ENCODE data around the gene AP5Z1. TPM values are rescaled to one million over a fixed set of nuclear protein-coding genes. Genes with fewer than 3 reads are reported as not detected.
A peak's percentile ranks its signal among the peaks of the same experiment; 100 is the strongest.
"Not testable (repeated sequence)": the region's sequence is repeated elsewhere in the genome, so short reads cannot be mapped to it uniquely, and the experiment has no call there.

AP5Z1 gene
- total RNA-seq, 1 donor from 2014 or later: 21.4 TPM

GRCh38 chr7:4802577-4802976 is 27.2 kb downstream of the AP5Z1 start:
- DNase-seq (ENCODE audit: low spot score): not testable (repeated sequence)

GRCh38 chr7:4803397-4804241 is 28.2 kb downstream of the AP5Z1 start:
- no peak for DNase-seq (ENCODE audit: low spot score)

- DNase-seq (ENCODE audit: low spot score): no peak
These were observed 29.9 kb downstream of the AP5Z1 start for GRCh38 chr7:4805110-4805983.

GRCh38 chr7:4805984-4806300 is 30.5 kb downstream of the AP5Z1 start:
- no peak for DNase-seq (ENCODE audit: low spot score)

GRCh38 chr7:4806983-4807597 is 31.7 kb downstream of the AP5Z1 start:
- no peak for DNase-seq (ENCODE audit: low spot score)

GRCh38 chr7:4807598-4808016 is 32.2 kb downstream of the AP5Z1 start:
- no peak for DNase-seq (ENCODE audit: low spot score)

GRCh38 chr7:4808026-4808425 is 32.6 kb downstream of the AP5Z1 start:
- peak; percentile 39 for DNase-seq (ENCODE audit: low spot score)

- no peak for DNase-seq (ENCODE audit: low spot score)
These were observed 33.1 kb downstream of the AP5Z1 start for GRCh38 chr7:4808565-4808964.

- no peak for DNase-seq (ENCODE audit: low spot score)
These were observed 33.7 kb downstream of the AP5Z1 start for GRCh38 chr7:4809091-4809591.

- no peak for DNase-seq (ENCODE audit: low spot score)
These were observed 34.2 kb downstream of the AP5Z1 start for GRCh38 chr7:4809666-4810065.

GRCh38 chr7:4814433-4814832 is 39.0 kb downstream of the AP5Z1 start:
- no peak for DNase-seq (ENCODE audit: low spot score)

- no peak for DNase-seq (ENCODE audit: low spot score)
These were observed 39.7 kb downstream of the AP5Z1 start for GRCh38 chr7:4815121-4815520.

- DNase-seq (ENCODE audit: low spot score): no peak
These were observed 40.4 kb downstream of the AP5Z1 start for GRCh38 chr7:4815609-4816418.

- DNase-seq (ENCODE audit: low spot score): no peak
These were observed 41.1 kb downstream of the AP5Z1 start for GRCh38 chr7:4816419-4817080.

- no peak for DNase-seq (ENCODE audit: low spot score)
These were observed 41.9 kb downstream of the AP5Z1 start for GRCh38 chr7:4817178-4817901.

- peak; percentile 45 for DNase-seq (ENCODE audit: low spot score)
These were observed 42.8 kb downstream of the AP5Z1 start for GRCh38 chr7:4818000-4818794.

- no peak for DNase-seq (ENCODE audit: low spot score)
These were observed 44.4 kb downstream of the AP5Z1 start for GRCh38 chr7:4819560-4820404.

- no peak for DNase-seq (ENCODE audit: low spot score)
These were observed 45.1 kb downstream of the AP5Z1 start for GRCh38 chr7:4820405-4820966.

Measured in umbilical cord (tissue), 2 donors.